Skeletal muscle satellite cell (primary cell): ENCODE data around the gene EFCAB3. TPM values are rescaled to one million over a fixed set of nuclear protein-coding genes. Genes with fewer than 3 reads are reported as not detected.

ENCODE experiments used
- small RNA-seq: library from RNA; depleted of rRNA; stranded (forward); fragments of <200 nt; gene quantifications from one replicate; pipeline ENCODE3, GENCODE V24; 2012

EFCAB3 gene

Small RNA genes lying within 50 kb of the gene (small RNA-seq; reads per million reads assigned to genes)
- not detected for gene RNU7-52P
